GM11168 (cell line): ENCODE results near the gene MT1H.
"Not testable (repeated sequence)": the region's sequence is repeated elsewhere in the genome, so short reads cannot be mapped to it uniquely, and the experiment has no call there.

Experiments
- in situ Hi-C: fragments of 300-500 bp; cut with MboI; formaldehyde crosslinking; loops from one replicate; pipeline ENCODE4 v1.12.0; 2022; ENCODE audit warnings: low sequenced_read_pairs; ENCODE audit not compliant: unreplicated experiment

MT1H gene

DNA sequence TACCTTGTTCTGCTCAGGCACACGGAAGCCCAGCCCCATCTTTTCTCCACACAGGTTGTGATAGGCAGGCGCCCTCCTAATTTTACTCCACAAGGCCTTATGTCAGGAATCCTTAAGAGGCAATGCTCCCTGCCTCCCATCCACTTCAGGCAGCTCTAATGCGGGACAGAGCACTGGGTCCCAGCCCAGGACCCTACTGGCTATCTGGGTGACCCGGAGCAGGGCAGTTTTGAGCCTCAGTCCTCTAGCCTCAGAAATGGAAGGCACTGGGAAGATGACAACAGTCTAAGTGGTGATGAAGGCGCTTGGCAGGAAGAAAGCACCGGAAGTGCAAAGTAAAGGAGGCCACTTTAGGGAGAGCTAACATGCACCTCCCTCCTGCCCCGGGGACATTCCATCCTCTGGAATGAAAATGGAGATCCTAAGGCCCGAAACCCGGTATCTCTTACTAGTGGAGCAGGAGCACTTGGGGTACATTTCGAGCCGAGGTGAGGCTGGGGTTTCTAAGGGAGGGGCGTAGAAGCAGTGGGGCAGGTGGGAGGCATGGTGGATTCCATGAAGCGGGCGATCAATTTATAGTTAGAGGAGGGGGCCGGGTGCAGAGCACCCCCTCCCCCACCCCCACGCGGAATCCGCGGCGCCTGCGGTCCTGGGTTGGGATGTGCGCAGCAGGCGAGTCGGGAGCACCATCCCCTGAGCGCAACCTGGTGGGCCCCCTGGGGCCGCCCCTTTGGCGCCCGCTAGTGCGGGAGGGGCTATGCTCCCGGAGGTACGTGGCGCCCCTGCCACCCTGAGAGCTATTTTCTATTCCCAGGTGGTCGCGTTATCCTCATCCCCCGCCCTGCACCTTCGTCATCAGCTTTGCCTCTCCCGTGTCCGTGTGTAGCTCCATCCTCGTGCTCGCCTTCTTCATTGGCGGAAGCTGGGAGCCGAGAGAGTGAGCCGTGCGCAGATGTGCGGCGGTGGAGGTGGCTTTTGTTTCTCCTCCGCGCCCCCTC lies 7.0 kb upstream of the MT1H start:
- in situ Hi-C loops: no loop called here

DNA sequence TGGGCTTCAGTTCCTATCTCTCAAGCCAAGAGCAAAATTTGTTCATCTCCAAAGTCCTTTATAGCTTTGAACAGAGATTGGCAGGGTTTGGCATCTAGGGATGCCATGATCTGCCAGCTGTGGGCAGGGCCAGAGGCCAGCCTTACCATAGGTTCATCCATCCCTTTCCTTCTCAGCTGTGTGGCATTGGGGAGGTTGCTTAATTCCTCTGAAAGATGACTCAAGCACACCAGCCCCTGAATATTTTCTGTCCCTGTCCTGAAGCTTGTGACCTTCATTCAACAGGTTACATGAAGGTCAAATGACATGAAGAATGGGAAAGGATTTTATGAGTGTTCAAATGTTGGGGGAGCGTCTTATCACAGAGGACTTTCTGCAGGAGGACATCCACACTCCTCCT lies 5.1 kb upstream of the MT1H start:
- in situ Hi-C loops: no loop called here

DNA sequence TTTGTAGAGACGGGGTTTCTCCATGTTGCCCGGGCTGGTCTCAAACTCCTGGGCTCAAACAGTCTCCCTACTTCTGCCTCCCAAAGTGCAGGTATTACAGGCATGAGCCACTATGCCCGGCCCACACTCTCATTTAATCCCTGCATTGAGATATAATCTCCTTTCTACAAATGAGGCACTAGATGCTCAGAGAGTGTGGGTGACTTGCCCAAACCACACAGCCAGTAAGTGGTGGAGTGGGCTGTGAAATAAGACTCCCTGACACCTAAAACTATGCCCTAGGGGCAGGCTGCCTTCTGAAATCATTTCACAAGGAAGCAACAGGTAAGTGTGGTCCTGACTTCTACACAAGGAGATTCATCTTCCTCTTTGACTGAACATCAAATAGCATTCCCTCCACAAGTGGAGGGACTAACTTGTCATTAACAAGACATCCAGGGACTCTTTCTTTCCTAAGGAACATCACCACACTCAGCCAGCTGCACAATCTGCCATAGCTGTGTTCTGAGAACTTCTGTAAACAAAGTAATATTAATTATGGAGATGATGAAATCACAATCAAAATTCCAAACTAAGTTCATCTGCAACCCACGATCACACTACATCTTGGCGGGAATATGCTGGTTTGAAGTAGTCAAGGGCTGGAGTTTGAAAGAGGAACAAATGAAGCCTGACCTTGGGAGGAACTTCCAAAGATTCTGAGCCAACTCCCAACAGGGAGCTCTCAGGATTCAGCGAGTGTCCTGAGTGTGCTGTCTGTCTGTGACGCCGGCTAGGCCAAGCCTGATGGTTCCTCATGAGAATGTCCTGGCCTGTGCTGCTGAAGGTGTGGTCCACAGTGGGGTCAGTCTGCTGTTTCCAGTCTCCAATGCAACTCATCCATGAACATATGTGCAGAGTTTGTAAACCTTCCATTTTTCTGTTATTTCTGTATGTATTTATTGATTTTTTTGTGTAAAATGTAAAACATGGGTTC lies 4.0 kb upstream of the MT1H start:
- in situ Hi-C loops: not testable (repeated sequence)

DNA sequence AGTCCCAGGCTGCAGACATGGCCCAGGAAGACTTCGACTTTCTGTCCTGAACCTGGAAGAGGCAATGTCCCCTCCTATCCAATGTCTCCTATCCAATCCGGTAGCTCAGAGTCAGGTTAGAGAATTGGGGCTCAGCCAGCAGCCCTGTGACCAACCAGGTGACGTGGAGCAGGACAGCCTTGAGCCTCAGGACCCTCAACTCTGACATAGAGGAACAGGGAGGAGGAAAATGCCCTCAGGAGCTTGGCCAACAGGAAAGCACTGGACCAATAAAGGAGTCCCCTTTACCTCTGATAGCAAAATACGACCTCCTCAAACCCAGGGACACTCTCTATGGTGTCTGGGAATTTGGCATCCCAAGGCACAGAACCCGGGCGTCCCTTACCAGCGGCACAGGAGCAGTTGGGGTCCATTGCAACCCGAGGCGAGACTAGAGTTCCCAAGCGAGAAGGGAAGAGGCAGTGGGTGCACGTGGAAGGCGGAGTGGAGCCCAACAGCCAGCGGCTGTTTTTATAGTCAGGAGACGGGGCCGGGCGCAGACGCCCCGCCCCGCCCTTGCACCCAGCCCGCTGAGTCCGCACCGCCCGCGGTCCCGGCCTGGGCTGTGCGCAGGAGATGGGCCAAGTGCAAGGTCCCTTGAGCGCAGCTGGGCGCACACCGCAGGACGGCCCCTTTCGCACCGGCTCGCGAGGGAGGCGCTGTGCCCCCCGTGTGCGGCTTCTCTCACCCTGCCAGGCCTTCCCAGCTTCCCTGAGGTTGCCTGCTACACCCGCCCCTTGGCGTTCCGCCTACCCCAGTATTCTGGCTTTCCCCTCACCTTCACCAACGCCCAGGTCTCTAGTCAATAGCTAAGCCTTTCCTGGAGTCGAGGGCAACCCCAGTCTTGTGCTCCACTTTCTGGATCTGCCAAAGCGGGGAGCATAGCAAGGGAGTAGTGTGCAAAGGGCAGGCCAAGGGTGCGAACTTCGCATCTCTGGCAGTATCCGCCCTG lies 1.7 kb upstream of the MT1H start, which contains the start of gene MT1G:
MT1G (minus strand) TSS at position 485 of the 991 bp plus-strand sequence; CDS start at position 413, 72 bp downstream.
- in situ Hi-C loops: no loop called here

DNA sequence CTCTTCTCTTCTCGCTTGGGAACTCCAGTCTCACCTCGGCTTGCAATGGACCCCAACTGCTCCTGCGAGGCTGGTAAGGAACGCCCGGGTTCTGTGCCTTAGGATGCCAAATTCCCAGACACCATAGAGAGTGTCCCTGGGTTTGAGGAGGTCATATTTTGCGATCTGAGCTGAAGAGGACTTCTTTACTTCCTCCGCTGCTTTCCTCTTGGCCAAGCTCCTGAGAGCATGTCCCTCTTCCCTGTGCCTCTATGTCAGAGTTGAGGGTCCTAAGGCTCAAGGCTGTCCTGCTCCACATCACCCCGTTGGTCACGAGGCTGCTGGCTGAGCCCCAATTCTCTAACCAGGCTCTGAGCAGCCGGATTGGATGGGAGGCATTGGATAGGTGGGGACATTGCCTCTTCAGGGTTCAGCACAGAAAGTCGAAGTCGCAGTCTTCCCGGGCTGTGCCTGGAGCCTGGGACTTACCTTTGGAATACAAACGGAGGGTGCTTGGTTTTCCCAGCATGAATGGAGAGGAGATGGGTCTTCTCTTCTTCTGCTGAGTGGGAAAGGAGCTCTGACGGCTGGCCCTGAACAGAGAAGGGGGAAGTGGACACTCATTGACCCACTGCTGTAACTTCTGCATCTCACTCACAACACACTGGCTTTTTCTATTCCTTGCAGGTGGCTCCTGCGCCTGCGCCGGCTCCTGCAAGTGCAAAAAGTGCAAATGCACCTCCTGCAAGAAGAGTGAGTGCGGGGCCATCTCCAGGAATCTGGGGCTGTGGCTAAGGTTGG lies 416 bp downstream of the MT1H start:
- in situ Hi-C loops: no loop called here

DNA sequence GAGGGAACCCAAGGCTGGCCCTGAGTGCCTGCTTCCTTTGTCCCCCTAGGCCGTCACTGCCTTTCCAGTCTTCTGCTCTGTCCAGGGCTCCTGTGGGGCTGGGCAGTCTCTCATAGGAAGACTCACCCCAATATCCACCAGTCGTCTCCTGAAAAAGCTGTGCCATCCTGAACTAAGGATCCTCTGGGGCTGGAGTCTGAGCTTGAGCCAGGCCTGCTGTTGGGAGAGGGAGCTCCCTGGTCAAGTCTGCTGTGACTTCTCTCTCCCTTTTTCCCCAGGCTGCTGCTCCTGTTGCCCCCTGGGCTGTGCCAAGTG lies 963 bp downstream of the MT1H start:
- in situ Hi-C loops: no loop called here

DNA sequence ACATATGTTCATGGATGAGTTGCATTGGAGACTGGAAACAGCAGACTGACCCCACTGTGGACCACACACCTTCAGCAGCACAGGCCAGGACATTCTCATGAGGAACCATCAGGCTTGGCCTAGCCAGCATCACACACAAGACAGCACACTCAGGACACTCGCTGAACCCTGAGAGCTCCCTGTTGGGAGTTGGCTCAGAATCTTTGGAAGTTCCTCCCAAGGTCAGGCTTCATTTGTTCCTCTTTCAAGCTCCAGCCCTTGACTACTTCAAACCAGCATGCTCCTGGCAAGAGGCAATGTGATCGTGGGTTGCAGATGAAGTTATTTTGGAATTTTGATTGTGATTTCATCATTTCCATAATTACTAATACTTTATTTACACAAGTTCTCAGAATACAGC lies 2.1 kb downstream of the MT1H start:
- in situ Hi-C loops: not testable (repeated sequence)

DNA sequence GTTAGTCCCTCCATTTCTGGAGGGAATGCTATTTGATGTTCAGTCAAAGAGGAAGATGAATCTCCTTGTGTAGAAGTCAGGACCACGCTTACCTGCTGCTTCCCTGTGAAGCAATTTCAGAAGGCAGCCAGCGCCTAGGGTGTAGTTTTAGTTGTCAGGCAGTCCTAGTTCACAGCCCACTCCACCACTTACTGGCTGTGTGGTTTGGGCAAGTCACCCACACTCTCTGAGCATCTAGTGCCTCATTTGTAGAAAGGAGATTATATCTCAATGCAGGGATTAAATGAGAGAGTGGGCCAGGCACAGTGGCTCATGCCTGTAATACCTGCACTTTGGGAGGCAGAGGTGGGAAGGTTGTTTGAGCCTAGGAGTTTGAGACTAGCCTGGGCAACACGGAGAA lies 2.6 kb downstream of the MT1H start:
- in situ Hi-C loops: not testable (repeated sequence)

DNA sequence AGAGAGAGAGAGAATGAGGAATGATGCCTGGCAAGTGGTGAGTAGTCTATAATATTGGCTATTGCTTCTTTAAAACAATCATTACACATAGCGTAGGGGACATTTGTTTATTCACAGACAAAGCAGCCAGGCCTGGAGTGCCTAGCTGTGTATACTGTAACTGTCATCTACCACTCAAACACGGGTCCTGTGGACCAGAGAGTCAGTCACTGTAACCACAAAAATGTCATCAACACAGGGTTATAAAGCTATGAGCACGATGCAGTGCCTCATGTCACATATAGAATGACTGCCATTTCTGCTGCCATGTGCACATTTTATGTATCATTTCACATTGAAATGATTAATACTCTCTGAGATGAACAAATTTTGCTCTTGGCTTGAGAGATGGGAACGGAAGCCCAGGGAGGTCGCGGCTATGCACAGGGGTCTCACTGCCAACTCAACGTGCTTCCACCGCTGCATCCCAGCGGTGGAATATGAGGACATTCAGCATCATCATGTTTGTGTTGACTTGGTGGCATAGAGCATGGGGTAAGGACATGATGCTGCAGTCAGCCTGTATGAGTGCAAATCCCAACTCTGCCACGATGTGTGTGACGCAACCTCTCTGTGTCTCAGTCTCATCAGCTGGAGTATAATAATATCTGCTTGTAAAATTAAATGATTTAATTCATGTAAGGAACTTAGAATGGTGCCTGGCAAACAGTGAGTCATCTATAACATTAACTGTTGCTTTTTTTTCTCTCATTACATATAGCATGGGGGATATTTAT lies 3.3 kb downstream of the MT1H start:
- in situ Hi-C loops: no loop called here

DNA sequence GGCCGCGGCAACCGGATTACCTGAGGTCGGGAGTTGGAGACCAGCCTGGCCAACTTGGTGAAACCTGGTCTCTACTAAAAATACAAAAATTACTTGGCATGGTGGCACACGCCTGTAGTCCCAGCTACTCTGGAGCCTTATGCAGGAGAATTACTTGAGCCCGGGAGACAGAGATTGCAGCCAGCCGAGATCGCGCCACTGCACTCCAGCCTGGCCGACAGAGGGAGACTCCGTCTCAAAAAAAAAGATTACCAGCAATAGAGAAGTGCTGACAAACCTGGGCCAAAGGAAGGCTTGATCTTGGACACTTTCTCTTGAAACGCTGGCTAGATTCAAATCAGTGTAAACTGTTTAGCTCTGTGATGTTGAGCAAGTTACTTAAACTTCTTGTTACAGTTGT lies 4.3 kb downstream of the MT1H start:
- in situ Hi-C loops: no loop called here

DNA sequence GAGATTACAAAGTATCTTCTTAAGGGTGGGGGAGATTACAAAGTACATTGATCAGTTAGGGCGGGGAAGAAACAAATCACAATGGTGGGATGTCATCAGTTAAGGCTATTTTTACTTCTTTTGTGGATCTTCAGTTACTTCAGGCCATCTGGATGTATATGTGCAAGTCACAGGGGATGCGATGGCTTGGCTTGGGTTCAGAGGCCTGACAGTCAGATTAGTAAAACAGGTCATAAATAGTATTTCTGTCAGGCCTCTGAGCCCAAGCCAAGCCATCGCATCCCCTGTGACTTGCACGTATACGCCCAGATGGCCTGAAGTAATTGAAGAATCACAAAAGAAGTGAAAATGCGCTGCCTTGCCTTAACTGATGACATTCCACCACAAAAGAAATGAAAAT lies 5.0 kb downstream of the MT1H start:
- in situ Hi-C loops: not testable (repeated sequence)

DNA sequence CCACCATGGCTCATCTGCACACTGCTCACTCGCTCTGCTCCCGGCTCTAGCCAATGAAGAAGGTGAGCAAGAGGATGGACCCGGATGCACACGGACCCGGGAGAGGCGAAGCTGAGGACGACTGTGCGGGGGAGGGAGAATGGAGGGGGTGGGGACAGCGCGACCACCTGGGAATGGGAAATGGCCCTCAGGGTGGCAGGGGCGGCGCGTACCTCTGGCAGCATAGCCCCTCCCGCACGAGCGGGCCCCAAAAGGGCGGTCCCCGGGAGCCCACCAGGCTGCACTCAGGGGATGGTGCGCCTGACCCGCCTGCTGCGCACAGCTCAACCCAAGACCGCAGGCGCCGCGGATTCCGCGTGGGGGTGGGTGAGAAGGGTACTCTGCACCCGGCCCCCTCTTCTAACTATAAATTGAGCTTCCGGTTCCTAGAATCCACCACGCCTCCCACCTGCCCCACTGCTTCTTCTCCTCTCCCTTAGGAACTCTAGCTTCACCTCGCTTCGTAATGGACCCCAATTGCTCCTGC lies 6.1 kb downstream of the MT1H start:
- in situ Hi-C loops: no loop called here

DNA sequence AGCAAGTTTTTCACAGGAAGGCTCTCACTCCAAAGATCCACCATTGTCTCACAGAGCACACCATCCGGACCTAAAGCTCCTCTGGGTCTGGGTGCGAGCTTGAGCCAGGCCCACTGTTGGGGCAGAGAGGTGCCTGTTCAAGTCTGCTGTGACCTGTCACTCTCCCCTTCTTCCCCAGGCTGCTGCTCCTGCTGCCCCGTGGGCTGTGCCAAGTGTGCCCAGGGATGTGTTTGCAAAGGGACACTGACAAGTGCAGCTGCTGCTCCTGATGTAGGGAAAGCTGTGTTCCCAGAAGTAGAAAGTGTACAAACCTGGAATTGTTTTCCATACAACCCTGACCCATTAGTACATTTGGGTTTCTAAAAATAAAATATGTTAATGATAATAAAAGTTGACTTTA lies 7.9 kb downstream of the MT1H start:
- in situ Hi-C loops: no loop called here

DNA sequence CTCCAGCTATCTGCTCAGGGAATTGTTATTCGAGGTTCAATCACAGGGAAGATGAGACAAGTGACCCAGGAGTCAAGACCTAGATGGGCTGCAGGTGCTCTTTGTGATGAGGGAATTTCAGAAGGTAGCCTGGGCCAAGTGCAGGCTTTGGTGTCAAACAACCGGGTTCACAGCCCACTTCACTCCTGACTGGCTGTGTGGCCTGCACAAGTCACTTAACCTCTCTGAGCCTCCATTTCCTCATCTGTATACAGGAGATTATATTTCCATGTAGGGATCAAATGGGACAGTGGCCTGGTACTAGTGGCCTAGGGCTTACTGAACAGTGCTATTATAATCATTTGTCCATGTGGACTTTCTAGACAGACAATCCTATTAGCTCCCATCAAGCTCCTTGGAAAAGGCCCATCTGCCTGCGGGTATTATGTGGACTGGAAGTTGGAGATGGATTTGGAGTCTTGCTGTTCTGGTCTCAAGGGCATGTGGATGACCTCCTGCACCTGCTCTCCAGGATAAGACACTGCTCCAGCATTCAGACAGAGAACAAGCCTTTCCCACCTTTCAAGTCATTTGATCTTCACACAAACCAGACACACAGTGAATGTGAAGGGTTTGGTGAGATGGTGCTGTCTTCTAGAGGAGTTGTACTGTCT lies 9.6 kb downstream of the MT1H start:
- in situ Hi-C loops: no loop called here

DNA sequence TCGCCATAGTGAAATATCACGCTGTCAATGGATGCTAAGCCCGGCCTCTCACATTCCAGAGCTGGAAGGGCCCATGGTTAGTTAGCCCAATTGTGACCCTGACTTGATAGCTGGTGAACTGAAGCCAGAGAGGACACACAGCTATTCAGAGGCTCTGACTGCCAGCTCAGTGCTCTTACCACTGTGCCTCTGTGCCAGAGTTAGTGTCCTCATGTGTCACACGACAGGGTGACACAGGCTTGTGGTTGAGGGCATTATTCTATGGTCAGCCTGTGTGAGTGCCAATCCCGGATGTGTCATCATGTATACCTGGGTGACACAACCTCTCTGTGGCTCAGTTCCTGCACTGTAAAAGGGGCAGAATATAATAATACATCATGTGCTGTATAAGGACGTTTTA lies 10.2 kb downstream of the MT1H start:
- in situ Hi-C loops: no loop called here

DNA sequence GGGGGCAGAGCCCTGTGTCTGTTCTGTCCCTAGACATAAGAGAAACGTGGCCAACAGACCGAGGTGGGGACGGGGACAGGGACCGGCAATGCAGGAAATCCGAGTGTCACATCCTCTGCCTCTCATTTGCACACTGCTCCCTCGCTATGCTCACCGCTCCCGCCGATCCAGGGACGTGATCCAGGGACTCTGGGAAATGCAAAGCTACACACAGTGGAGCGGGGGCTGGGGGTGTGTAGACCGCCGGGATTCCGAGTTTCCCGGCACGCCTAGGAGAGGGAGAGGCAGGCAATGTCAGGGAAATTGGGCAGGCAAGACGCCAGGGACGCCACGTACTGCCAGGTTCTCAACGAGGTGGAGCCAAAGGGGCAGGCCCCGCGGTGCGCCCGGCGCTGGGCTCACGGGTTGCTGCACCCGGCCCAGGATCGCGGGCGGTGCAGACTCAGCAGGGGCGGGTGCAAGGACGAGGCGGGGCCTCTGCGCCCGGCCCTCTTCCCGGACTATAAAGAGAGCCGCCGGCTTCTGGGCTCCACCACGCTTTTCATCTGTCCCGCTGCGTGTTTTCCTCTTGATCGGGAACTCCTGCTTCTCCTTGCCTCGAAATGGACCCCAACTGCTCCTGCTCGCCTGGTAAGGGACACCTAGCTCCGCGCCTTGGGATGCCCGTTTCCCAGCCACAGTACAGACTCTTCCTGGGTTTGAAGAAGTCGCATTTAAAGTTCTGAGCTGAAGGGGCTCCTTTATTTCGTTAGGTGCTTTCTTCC lies 12.5 kb downstream of the MT1H start, which contains the start of gene MT1X:
MT1X (plus strand) TSS at position 532 of the 764 bp plus-strand sequence; CDS start at position 603, 71 bp downstream.
- in situ Hi-C loops: no loop called here
